ENCODE measurements around the gene STAT4. TPM values are rescaled to one million over a fixed set of nuclear protein-coding genes. Genes with fewer than 3 reads are reported as not detected.

Gene STAT4
- total RNA-seq, 1 experiment from 2014 or later = 0.33 TPM

DNA sequence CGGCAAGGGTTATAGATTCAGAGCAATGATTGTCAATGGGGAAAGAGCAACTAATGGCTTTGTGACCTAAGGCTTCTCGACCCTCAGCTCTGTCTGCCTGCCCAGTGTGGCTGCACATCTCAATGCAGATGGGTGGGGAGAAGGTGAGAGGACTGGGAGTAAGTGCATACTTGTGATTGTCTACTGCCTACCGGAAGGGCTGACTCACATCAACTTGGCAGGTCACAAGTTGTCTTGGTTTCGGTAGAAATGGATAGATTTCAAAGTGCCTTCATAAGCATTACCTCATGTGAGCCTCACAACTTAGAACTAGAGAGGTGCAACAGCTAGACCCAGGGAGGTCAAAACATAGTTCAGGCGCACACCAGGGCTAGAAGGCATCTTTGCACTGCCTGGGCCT lies 166.2 kb downstream of the STAT4 start:
- H3K23me2 ChIP-seq (ENCODE audit: insufficient read length, low read depth, low read length, poor library complexity, severe bottlenecking) = no peaks in the 10 kb centered on the region
- no peak overlapping the region for H2BK12ac ChIP-seq (ENCODE audit: insufficient read length, low read depth, low read length)
- no peak overlapping the region for H3K9ac ChIP-seq (ENCODE audit: extremely low read depth, insufficient read length, low read length)
- H3K56ac ChIP-seq (ENCODE audit: insufficient read length, low read depth, low read length) = no peak overlapping the region
- no peaks in the 10 kb centered on the region for H3K27me3 ChIP-seq (ENCODE audit: insufficient read depth, low read length)
- no peak overlapping the region for H3K14ac ChIP-seq (ENCODE audit: insufficient read depth, low read length)
- no peak overlapping the region for H2BK15ac ChIP-seq (ENCODE audit: low read depth, low read length)
- H2BK120ac ChIP-seq (ENCODE audit: low read depth, low read length, poor library complexity, severe bottlenecking) = no peak overlapping the region
- no peaks in the 10 kb centered on the region for H3K4me1 ChIP-seq (ENCODE audit: insufficient read depth, low read length)
- no CpG with 5 or more reads among the region's 5 CpGs for WGBS (ENCODE audit: extremely low coverage, insufficient read length, low lambda C conversion rate)
- Mint-ChIP-seq H3K27ac (no peak overlapping the region), H3K36me3 (ENCODE audit: insufficient read depth in 1 of 3, low read depth in 3 of 3) (peaks cover 54 to 94% (median 93%) of the 10 kb centered on the region in 3 experiments; a peak in 6 of 7 replicates), H3K9me3 (no peaks in the 10 kb centered on the region), H3K4me3 (no peak overlapping the region), H3K27me3 (ENCODE audit: low read depth) (no peaks in the 10 kb centered on the region), H3K4me1 (no peaks in the 10 kb centered on the region)
- no peak overlapping the region for H4K5ac ChIP-seq (ENCODE audit: insufficient read length, low read depth, low read length)
- no peak overlapping the region for H3K23ac ChIP-seq (ENCODE audit: insufficient read length, low read depth, low read length)
- no peak overlapping the region for H3K4me2 ChIP-seq (ENCODE audit: insufficient read depth, insufficient read length, low read length)
- TF ChIP-seq, protein P1, sequence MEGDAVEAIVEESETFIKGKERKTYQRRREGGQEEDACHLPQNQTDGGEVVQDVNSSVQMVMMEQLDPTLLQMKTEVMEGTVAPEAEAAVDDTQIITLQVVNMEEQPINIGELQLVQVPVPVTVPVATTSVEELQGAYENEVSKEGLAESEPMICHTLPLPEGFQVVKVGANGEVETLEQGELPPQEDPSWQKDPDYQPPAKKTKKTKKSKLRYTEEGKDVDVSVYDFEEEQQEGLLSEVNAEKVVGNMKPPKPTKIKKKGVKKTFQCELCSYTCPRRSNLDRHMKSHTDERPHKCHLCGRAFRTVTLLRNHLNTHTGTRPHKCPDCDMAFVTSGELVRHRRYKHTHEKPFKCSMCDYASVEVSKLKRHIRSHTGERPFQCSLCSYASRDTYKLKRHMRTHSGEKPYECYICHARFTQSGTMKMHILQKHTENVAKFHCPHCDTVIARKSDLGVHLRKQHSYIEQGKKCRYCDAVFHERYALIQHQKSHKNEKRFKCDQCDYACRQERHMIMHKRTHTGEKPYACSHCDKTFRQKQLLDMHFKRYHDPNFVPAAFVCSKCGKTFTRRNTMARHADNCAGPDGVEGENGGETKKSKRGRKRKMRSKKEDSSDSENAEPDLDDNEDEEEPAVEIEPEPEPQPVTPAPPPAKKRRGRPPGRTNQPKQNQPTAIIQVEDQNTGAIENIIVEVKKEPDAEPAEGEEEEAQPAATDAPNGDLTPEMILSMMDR (conservative IDR thresholded peaks at IDR 0.05) = no peak
- no peaks in the 10 kb centered on the region for H4K20me1 ChIP-seq (ENCODE audit: control insufficient read depth, insufficient read depth, insufficient read length)
- no peak overlapping the region for H4K8ac ChIP-seq (replicated peaks; ENCODE audit: insufficient read length, low read depth, low read length)
- H4K91ac ChIP-seq (ENCODE audit: insufficient read length, low read depth, low read length) = no peak overlapping the region
- H3K9me3 ChIP-seq (ENCODE audit: control insufficient read depth, low read depth, low read length) = no peaks in the 10 kb centered on the region
- no peak overlapping the region for H3K4ac ChIP-seq (ENCODE audit: low read depth, low read length)
- no peak overlapping the region for H2BK5ac ChIP-seq (ENCODE audit: insufficient read length, low read length)
- H2AK5ac ChIP-seq (ENCODE audit: insufficient read length, low read length) = no peak overlapping the region
- DNase-seq = no peak
- H3K27ac ChIP-seq (ENCODE audit: insufficient read length, low read depth, low read length) = no peak overlapping the region
- H3T11ph ChIP-seq (ENCODE audit: low read length) = no peak overlapping the region
- H3K79me2 ChIP-seq (ENCODE audit: insufficient read depth, low read length) = no peaks in the 10 kb centered on the region
- no peak overlapping the region for H2AFZ ChIP-seq (ENCODE audit: low read length)
- no peak overlapping the region for H2BK20ac ChIP-seq (ENCODE audit: low read depth, low read length, poor library complexity, severe bottlenecking)
- no peak overlapping the region for H3K18ac ChIP-seq (ENCODE audit: insufficient read length, low read depth, low read length)
- H3K79me1 ChIP-seq (ENCODE audit: insufficient read depth, low read depth, low read length, poor library complexity, severe bottlenecking) = no peaks in the 10 kb centered on the region
